ENCODE measurements around the gene CSTF1. TPM values are rescaled to one million over a fixed set of nuclear protein-coding genes. Genes with fewer than 3 reads are reported as not detected.
"Not testable (repeated sequence)": the region's sequence is repeated elsewhere in the genome, so short reads cannot be mapped to it uniquely, and the experiment has no call there.

CSTF1 gene
- total RNA-seq, 2 donors from 2014 or later, result 35.1 to 40.2 TPM

GRCh38 chr20:56393653-56394052 is 1.2 kb downstream of the CSTF1 start:
- Histone ChIP-seq H3K9me3 (no peaks in the 10 kb centered on the region), H3K4me1 (replicated peaks) (no peaks in the 10 kb centered on the region), H3K27ac (peak overlapping the region in 1 of 2 donors; percentile 91), H3K4me3 (peak overlapping the region in 1 of 2 donors; percentile 81), H3K27me3 (replicated peaks; ENCODE audit: insufficient read depth) (no peaks in the 10 kb centered on the region), H3K36me3 (peaks cover 0 to 5% of the 10 kb centered on the region in 2 donors)
- TF ChIP-seq POLR2A (IDR thresholded peaks at IDR 0.05) (no peak), POLR2AphosphoS5 (IDR thresholded peaks at IDR 0.05) (no peak), CTCF (IDR thresholded peaks at IDR 0.05) (no peak)
- WGBS, result 49% methylated on average over 8 of the region's 8 CpGs
- no peak for DNase-seq (ENCODE audit: low spot score)
- intact Hi-C loops (cut with DNase I), result loop anchor here (2.0 kb wide), 1 partner anchor 75 kb away; the partner anchor contains the start of gene RTF2

- H3K4me1 ChIP-seq (replicated peaks), result no peaks in the 10 kb centered on the region
- H3K4me3 ChIP-seq, result no peak overlapping the region
- H3K27ac ChIP-seq, result no peak overlapping the region
- WGBS, result 80% methylated on average over 4 of the region's 4 CpGs
- TF ChIP-seq POLR2AphosphoS5 (IDR thresholded peaks at IDR 0.05), result no peak
- no peak for TF ChIP-seq CTCF (IDR thresholded peaks at IDR 0.05)
- TF ChIP-seq POLR2A (IDR thresholded peaks at IDR 0.05), result no peak
- no peak for DNase-seq (ENCODE audit: low spot score)
- H3K27me3 ChIP-seq (replicated peaks; ENCODE audit: insufficient read depth), result no peaks in the 10 kb centered on the region
- intact Hi-C loops (cut with DNase I), result no loop called here
- peaks cover 0 to 5% of the 10 kb centered on the region in 2 donors for H3K36me3 ChIP-seq
- H3K9me3 ChIP-seq, result no peaks in the 10 kb centered on the region
These were observed 2.7 kb downstream of the CSTF1 start for GRCh38 chr20:56395166-56395565.

GRCh38 chr20:56400001-56400640 is 7.7 kb downstream of the CSTF1 start:
- H3K4me3 ChIP-seq, result no peak overlapping the region
- TF ChIP-seq POLR2A (IDR thresholded peaks at IDR 0.05), result no peak
- peak; percentile 48 to 69 (median 57) for TF ChIP-seq CTCF (IDR thresholded peaks at IDR 0.05)
- H3K27ac ChIP-seq, result no peak overlapping the region
- H3K27me3 ChIP-seq (replicated peaks; ENCODE audit: insufficient read depth), result no peaks in the 10 kb centered on the region
- DNase-seq (ENCODE audit: low spot score), result peak; percentile 41
- no peaks in the 10 kb centered on the region for H3K9me3 ChIP-seq
- intact Hi-C loops (cut with DNase I), result no loop called here
- peaks cover 4 to 5% of the 10 kb centered on the region in 2 donors for H3K36me3 ChIP-seq
- no peaks in the 10 kb centered on the region for H3K4me1 ChIP-seq (replicated peaks)

GRCh38 chr20:56403465-56403864 is 11.0 kb downstream of the CSTF1 start:
- WGBS, result 87% methylated on average over 26 of the region's 26 CpGs
- intact Hi-C loops (cut with DNase I), result no loop called here
- H3K36me3 ChIP-seq, result peaks cover 0 to 4% of the 10 kb centered on the region in 2 donors

GRCh38 chr20:56405356-56405755 is 12.9 kb downstream of the CSTF1 start:
- H3K4me1 ChIP-seq (replicated peaks); DNase-seq (ENCODE audit: low spot score); H3K27me3 ChIP-seq (replicated peaks; ENCODE audit: insufficient read depth); H3K4me3 ChIP-seq; H3K9me3 ChIP-seq; H3K36me3 ChIP-seq; intact Hi-C loops (cut with DNase I); H3K27ac ChIP-seq: not testable (repeated sequence)
- 91% methylated on average over 12 of the region's 12 CpGs for WGBS

More at GRCh38 chr20:56403465-56403864, 11.0 kb downstream of the CSTF1 start:
- H3K4me1 ChIP-seq (replicated peaks), result no peaks in the 10 kb centered on the region
- H3K4me3 ChIP-seq, result no peak overlapping the region
- no peaks in the 10 kb centered on the region for H3K27me3 ChIP-seq (replicated peaks; ENCODE audit: insufficient read depth)
- no peak for TF ChIP-seq POLR2A (IDR thresholded peaks at IDR 0.05)
- TF ChIP-seq CTCF (IDR thresholded peaks at IDR 0.05), result no peak
- TF ChIP-seq POLR2AphosphoS5 (IDR thresholded peaks at IDR 0.05), result no peak
- H3K9me3 ChIP-seq, result no peaks in the 10 kb centered on the region
- no peak overlapping the region for H3K27ac ChIP-seq
- DNase-seq (ENCODE audit: low spot score), result no peak

Data from prostate gland (tissue), 2 donors.